ENCODE measurements around the gene ATXN1.
"Not testable (repeated sequence)": the region's sequence is repeated elsewhere in the genome, so short reads cannot be mapped to it uniquely, and the experiment has no call there.

Gene ATXN1

DNA sequence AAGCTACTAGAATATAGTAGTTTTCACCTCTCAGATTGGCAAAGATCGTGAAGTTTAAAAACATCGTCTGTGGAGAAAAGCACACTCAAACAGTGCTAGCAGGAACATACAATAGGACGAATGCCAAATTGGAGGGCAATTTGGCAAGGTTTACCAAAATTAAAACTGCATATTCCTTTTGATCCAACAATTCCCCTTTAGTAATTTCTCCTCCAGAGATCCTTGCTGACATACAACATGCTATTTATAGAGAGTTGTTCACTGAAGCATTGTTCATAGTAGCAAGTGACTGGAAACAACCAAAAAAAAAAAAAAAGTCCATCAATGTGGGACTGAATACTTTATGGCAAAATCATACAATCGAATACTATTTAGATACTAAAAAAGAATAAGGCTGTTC is 202.2 kb downstream of the ATXN1 start:
- DNase-seq: no peak

DNA sequence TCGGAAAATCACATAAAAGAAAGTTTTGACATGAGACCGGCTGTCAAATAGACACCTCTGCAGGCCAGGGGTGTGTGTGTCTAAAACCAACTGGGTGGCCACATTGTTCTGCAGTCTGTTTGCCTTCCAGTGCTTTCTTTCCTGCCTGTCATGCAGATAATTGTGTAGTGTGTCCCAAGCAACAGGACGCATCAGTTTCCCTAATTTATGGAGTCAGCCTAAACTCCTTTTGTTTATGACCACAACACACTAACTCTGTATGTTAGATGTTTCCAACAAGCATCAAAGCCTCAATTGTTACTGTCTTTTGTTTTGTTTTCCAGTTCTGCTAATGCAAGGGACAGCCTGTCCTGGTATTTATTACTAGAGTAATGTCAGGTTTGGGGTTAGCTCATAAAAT is 205.7 kb downstream of the ATXN1 start:
- DNase-seq: no peak

DNA sequence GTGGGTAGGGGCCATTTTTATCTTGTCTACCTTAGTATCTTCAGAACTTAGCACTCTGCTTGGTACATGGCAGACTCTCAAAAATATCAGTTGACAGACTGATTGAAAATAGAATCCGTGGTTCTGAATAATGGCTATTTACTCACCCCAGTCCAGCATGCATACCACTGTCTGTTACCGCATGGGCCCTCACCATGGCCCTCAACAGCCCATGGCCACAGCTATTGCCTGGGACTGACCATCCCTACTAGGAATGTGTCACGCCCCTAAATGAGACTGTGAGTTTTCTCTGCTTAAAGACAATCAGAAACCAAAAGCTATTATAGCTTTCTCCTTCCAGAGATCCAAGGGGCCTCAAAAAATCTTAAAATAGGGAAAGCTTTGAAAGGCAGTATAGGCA is 207.7 kb downstream of the ATXN1 start:
- no peak for DNase-seq

DNA sequence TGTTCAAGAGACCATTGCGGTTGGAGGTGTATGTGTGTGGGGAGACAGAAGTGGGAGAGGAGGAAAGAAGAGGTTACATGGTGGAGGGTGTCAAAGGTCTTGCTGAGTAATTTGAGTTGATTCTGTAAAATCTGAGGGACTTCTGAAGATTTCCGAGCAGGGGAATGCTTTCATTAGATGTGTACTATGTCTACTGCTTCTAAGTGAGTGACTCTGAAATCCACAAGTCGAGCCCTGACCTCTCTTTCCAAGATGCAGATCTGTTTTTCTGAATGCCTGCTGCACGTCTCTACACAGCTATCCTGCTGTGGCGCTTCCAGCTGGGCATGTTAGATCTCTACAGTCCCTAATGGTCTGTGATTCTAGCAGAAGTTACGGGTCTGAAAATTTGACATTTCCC is 209.8 kb downstream of the ATXN1 start:
- no peak for DNase-seq

DNA sequence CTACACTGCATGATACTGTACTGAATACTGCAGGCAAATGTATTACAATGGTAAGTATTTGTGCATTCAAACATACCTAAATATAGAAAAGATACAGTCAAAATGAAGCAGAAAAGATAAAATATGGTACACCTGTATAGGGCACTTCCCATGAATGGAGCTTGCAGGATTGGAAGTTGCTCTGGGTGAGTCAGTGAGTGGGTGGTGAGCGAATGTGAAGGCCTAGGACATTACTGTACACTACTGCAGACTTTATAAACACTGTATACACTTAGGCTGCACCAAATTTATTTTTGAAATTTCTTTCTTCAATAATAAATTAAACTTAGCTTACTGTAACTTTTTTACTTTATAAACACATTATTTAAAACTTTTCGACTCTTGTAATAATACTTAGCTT is 213.1 kb downstream of the ATXN1 start:
- DNase-seq: no peak

DNA sequence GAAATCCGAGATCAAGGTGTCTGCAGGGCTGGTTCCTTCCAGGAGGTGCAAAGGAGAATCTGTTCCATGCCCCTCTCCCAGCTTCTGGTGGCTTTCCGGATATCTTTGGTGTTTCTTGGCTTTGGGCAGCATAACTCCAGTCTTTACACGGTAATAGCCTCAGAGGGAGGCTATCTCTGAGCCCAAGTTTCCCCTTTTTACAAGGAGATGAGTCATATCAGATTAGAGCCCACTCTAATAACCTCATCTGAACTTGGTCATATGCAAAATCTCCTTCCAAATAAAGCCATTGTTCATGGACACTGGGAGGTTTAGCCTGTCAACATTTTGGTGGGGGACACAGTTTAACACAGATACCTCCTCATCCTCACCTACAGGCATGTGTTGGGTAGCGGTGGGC is 213.7 kb downstream of the ATXN1 start:
- no peak for DNase-seq

DNA sequence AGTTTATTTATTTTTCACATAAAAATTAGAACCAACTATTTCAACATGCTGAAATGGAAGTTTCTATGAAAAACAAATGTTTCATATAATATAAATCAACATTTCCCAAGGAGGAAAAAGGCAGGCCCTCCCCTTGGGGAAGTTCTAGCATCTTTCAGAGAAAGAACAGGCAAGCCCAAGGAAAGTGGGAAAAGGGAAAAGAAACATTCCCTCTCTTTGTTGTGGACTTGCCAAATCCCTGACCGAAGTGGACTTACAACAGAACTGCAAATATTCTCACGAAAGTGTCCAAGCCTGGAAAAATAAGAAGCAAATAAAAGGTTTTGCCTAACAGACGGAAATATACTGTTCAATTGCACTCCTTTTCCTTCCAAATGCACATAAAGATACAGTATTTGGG is 214.4 kb downstream of the ATXN1 start:
- no peak for DNase-seq

DNA sequence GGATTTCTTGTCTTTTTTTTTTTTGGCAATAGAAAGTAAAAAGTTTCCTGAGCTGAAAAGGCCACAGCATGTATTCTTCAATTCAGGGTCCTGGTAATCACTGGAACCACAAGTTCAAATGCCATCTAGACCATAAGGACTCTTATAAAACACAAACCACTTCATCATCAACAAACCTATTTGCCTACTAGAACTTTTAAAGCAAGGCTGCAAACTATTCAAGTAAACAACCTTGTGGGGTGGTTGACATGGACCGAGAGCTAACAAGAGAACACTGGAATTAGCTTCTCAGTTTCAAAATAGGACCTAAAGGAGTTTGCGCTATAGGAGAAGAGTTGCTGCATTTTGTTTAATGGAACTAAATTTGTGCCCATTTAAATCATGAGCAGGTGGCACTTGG is 215.9 kb downstream of the ATXN1 start:
- DNase-seq: no peak

DNA sequence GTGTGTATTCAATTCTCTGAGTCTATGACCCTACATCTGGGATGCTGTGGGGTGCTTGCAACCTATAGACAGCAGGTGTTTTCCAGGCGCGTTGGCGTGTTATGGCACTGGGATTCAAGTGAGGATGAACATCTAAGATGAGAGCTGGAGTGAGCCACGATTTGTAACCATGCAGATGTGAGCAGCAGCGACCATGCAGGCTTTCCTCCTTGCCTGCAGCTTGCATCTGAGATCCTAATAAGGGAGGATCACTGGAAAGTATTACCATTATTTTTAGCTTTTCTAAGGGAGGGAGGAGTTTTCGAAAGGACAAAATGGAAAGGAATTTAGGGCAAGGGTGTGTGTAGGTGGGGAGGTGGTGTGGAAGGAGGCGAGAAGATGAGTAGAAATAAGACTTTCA is 216.7 kb downstream of the ATXN1 start:
- DNase-seq: no peak

DNA sequence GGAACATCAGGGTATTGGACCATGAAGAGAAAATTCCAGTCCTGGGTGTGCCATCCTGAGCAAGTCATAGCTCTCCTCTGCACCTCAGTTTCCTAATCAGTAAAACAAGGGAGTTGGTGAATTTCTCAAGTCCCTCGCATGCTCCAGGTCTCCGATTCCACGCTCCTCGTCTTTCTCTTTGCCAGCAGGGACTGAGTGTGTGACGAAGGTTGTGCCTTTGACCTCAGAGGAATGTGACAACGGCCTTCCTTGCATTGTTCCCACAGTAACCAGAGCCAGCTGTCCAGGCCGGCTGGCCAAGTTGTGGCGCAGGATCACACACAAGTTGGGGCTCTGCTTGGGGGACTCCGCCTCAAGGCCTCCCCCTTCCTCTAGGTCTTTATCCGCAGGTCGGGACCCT is 217.3 kb downstream of the ATXN1 start:
- no peak for DNase-seq

DNA sequence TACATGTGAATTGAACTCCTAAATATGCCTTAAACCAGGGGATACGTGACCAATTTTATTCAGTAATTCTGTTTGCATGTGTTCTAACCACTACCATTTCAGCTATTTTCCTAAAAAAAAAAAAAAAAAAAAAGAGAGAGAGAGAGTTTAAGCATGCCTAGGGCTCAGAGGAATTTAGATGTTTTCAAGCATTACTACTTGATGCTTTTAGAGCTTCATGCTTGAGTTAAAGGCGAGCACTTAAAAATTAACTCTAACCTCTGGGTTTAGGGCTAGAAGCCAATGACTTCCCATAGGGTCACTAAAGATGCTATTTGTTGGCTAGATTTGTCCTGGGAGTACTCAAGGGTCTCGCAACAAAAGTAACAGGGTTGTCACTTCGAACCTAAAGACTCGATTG is 217.7 kb downstream of the ATXN1 start:
- no peak for DNase-seq

DNA sequence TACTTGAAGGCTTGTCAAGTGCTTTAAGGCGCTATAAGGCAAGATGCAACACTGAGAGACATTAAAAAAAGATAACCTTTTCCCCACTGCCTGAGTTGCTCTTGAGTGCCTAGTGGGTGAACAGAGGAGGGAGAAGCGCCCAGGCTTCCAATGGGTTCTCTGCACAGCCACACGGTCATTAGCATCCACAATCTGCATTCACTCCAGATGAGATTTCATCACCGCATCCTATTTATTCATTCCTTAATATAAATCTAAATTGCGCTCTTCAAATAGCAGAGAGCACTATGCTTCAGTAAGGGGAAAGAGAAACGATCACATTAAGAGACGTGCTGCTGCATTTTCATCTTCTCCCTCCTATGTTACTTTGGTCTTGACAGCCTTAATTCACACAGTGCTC is 219.2 kb downstream of the ATXN1 start:
- no peak for DNase-seq

DNA sequence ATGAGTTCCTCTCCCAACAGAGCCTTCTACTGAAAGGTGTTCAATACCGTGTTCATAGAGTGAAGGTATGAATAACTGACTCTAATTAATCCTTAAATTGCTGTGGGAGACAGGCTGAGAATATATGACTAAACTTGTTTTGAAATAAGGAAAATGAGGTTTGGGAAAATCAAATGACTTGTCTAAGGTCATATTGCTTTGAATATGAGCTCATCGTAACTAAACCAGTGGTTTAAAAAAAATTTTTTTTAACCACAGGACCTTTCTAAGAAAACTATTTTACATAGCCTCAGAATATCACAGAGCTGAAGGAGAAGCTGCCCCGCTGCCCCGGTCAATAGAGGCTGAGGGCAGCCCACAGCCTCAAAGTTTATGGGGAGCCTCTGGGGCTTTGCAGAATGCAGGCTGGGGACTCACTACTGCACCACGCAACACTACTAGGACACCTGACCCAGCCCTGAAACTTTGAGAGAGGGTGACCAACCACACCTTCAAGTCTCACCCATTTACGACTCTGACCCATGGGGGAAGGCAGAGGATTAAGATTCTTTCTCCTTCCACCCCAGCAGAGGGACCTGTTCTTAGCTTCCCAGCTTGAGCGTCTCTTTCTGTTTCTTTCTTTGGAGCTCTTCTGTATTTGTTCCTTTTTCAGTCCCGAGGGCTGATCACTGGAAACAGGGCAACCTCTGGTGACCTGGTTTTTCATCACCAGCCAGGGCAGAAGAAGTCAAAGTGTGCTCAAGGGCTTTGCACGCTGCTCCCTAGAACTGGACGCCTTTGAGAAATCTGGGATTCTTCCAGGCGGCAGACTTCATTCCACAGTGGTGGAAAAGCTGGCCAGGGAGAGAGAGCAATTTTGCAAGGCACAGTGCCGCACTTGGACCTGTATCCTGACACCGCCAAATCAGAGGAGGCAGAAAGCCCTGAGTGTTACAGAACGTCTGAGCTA is 220.2 kb downstream of the ATXN1 start:
- no peak for DNase-seq

DNA sequence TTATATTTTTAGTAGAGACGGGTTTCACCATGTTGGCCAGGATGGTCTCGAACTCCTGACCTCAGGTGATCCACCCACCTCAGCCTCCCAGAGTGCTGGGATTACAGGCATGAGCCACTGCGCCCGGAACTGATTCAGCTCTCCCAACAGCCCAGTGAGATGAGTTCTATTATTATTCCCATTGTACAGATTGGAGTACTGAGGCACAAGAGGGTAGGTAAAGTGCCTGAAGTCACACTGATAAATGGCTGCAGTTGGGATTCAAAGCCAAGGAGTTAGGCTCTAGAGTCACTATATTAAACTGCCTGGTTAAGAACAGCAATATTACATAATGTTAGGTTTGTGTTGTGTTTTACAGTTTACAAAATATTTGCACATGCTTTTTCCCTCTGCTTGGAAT is 220.9 kb downstream of the ATXN1 start:
- DNase-seq: not testable (repeated sequence)

DNA sequence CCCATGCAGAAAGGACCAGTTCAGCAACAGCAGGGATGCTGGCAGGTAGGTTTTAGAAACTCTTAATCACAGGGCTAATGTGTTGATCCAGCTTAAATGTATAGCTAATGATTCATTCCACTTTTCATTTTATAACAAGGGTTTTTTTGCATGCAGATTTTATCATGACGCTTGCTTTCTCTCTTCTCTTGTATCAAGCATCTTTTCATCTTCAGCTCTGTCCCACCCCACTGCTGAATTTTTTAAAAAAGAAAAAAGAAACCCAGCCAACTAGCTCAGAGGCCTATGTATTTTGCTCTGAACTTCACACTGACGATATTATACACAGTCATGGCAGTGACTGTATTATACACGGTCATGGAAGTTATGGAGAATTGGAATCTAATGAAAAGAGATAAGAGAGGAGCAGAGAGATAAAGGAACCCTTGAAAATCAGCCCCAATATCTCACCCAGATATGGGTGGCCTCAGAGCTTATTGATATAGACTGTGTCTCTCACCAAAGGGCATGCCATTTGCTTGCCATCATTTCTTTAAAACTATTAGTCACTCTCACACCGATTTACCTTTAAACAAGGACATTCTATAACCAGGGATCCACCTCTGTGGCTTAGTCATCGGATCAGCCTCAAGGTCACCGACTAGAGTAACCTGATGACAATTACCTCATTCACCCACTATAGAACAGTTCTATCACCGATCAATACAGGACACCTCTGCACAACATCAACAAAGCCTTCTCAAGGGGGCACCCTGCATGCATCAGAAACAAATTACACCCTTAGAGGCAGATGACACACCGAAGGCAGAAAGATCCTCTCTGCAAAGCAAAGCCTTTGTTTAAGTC is 222.0 kb downstream of the ATXN1 start:
- DNase-seq: no peak

DNA sequence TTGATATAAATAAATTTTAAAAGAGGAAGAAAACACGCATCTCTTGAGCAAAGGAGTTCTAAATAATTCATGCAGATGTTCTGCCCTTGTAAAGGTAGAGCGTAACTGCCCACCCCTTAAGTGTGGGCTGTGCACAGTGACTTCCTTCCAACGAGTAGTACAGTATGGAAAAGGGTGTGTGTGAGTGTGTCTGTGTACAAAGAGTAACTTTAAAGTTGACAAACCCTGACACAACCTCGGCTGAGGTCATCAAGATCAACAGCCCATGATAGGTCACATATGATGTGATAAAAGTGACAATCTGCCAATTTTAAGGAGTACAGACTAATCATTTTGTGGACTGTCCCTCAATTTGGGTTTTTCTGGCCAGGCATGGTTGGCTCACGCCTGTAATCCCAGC is 225.7 kb downstream of the ATXN1 start:
- no peak for DNase-seq

DNA sequence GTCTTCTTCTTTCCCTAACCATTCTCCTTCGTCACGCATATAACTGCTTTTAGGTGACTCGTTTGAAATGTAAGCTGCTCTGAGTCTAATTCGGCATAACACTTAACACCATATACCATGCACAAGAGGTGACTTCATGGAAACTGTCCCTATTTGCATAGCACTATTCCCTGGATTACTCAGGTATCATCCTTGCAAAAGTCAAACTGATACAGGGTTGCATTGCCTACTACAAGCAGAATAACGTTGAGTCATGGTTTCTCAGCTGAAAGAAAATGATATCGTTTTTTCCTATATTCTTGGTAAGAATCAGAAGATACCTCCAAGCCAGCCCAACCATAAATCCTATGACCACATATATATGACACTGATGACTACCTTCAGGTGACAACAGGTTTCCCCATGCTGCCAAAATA is 227.5 kb downstream of the ATXN1 start:
- DNase-seq: no peak

DNA sequence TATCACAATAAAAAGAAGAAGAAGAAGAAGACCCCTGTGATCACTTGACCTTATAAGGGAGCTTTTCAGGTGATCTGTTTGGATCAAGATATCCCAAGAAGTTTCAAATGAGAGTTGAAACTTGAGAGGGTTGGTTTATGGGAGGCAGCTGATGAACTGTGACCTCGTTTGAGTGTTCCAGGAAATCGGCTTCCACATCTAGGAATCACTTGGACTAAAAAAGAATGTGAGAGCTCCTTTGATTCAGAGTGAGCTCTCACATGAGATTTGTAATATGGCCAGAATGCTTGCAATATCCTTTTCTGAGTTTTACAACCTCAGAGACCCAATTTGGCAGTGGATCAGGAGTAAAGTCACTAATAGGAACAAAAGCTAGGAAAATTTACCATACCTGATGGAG is 228.1 kb downstream of the ATXN1 start:
- no peak for DNase-seq

DNA sequence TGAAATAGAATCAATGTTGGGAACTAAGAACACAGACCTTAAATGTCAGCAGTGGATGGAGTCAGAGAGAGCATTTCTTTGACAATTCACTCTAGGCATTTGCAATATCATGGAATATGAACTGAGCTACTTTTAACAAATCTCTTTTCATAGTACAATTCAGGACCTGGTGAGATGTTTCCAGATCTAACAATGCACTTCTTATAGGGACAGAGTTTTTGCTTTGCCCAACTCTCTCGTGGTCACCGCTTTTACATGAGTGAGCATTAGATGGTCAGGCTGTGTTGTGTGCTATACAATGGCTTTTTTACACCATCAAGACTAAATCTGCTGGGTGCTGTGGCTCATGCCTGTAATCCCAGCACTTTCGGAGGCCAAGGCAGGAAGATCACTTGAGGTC is 233.6 kb downstream of the ATXN1 start:
- no peak for DNase-seq

DNA sequence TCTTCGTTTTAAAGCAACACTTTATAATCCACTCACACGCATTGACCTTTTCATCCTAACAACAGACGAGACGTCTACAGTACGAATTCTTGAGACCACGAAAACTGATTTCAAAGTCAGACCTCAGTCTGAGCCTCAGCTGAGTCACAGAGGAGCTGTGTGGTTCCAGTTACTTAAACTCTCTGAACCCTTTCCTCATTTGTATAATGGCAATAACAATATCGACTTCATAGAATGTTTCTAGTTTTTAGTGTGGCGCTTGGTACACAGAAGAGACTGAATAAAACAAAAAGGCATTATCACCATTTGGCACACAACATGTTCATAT is 236.9 kb downstream of the ATXN1 start:
- peak; percentile 40 for DNase-seq

DNA sequence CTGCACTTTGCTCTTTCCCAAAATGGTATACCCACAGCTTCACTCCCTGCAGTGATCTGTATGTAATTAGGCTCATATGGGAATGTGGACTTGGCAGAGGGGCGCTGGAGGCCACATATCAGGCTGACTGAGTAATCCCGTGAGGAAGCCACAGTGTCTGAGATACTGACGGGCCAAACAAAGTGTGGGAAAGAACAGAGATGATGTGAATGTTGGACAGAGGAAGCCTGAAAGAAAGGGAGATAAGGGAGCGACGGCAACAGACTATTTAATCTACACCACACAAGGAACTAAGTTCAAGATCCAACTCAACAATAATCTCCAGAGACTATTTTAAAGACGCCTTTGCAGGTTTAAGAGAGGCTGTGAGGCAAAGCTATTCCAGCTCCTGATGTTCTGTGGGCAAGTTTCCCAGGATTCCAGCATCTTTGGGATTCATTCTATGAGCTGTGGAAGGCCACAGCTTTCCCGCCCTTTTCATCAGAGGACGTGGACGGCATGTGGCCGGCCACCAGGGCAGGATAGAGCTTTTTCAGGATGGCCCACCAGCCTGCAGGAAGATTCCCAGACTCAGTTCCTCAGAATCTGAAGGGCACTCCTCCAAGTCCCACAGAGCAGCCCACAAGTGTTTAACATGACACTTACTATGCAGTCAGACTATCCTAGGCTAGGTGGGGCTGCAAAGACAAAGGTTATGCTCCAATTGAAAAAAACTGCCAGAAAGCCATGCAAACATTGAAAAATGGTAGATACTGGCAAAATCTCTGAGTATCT is 237.5 kb downstream of the ATXN1 start:
- DNase-seq: no peak

DNA sequence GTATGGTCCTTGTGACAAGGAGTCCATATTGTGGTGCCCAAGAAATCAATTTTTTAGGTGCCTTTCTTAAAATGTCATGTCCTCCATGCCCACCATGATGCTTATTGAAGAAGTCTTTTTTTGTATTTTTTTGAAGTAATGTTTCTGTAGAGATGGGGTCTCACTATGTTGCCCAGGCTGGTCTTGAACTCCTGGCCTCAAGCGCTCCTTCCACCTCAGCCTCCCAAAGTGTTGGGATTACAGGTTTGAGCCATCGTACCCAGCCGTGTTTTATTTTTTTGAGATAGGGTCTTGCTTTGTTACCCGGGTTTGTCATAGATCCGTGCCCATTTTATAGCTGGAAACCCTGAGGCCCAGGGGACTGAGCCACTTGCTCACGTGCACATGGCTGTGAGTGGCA is 238.3 kb downstream of the ATXN1 start:
- DNase-seq: no peak

DNA sequence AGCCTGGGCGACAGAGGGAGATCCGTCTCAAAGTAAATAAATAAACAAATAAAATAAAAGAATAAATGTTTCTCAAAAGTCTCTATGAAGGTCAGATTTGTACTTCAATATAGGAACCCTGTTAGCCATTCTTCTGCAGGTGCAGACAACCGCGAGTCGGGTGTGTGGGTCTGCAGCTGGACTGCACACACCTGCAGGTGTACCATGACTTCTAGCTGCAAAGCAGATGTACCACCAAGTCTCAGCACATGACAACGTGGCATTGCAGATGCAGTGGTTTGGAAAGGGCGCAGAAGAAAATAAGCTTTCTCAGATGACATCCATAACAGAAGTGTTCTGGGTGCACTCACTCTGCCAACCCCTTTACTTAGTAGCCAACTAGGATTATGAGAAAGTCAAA is 239.7 kb downstream of the ATXN1 start:
- DNase-seq: no peak
